A673 (cell line): ENCODE data around the gene ANKRD13B. TPM values are rescaled to one million over a fixed set of nuclear protein-coding genes. Genes with fewer than 3 reads are reported as not detected.

ENCODE experiments used
- BruUV-seq: library from RNA; stranded (reverse); fragments of 400-500 nt; replicated peaks from 2 replicates; lab custom pipeline; 2021; lab: Mats Ljungman, UMichigan
- CTCF ChIA-PET: fragments of 300-600 bp; sonication (Branson Sonifier 250); formaldehyde crosslinking; loops from one replicate; lab custom pipeline; 2022; ENCODE audit warnings: antibody characterized with exemption; lab: Charles Lee
- POLR2A ChIA-PET: fragments of 300-600 bp; sonication (Branson Sonifier 250); formaldehyde crosslinking; loops from one replicate; lab custom pipeline; 2022; ENCODE audit warnings: antibody characterized with exemption; ENCODE audit not compliant: low non-redundant PET; lab: Charles Lee
- DNase-seq: peaks from one replicate; pipeline ENCODE4 v3.0.0-alpha.2; 2015; ENCODE audit warnings: low spot score
- H3K27ac ChIP-seq: fragments of 200-600 bp; sonication (generic); 2 replicates; pipeline ENCODE4 v1.5.1; 2016; ENCODE audit warnings: mixed run types, low read depth, mild to moderate bottlenecking, mixed read lengths, antibody characterized with exemption, low read length; ENCODE audit not compliant: poor library complexity, severe bottlenecking
- H3K27me3 ChIP-seq: fragments of 200-600 bp; sonication (generic); replicated peaks from 2 replicates; pipeline ENCODE4 v1.6.1; 2017; ENCODE audit warnings: mixed run types, low read depth, mild to moderate bottlenecking, mixed read lengths, antibody characterized with exemption, low read length; ENCODE audit not compliant: insufficient read depth, poor library complexity
- H3K36me3 ChIP-seq: fragments of 200-600 bp; sonication (generic); 2 replicates; pipeline ENCODE4 v1.6.1; 2016; ENCODE audit warnings: mixed run types, mild to moderate bottlenecking, mixed read lengths, antibody characterized with exemption, low read length; ENCODE audit not compliant: insufficient read depth, poor library complexity, severe bottlenecking
- H3K4me1 ChIP-seq: fragments of 200-600 bp; sonication (generic); 2 replicates; pipeline ENCODE4 v1.6.1; 2017; ENCODE audit warnings: mixed run types, mild to moderate bottlenecking, mixed read lengths, antibody characterized with exemption, low read length; ENCODE audit not compliant: insufficient read depth, poor library complexity, severe bottlenecking
- H3K4me3 ChIP-seq: fragments of 200-600 bp; sonication (generic); 2 replicates; pipeline ENCODE4 v1.5.1; 2016; ENCODE audit warnings: low read depth, mixed run types, mild to moderate bottlenecking, mixed read lengths, low read length; ENCODE audit not compliant: poor library complexity, severe bottlenecking
- H3K9me3 ChIP-seq: fragments of 200-600 bp; sonication (generic); 2 replicates; pipeline ENCODE4 v1.6.1; 2016; ENCODE audit warnings: mixed run types, low read depth, mild to moderate bottlenecking, mixed read lengths, antibody characterized with exemption, low read length; ENCODE audit not compliant: poor library complexity, severe bottlenecking
- EZH2 ChIP-seq: fragments of 200-600 bp; sonication (generic); IDR thresholded peaks from 2 replicates; pipeline ENCODE4 v1.6.1; 2017; ENCODE audit warnings: borderline replicate concordance, low read depth, mild to moderate bottlenecking, mixed read lengths, antibody characterized with exemption, low read length; ENCODE audit not compliant: poor library complexity, severe bottlenecking
- intact Hi-C: fragments of 100-400 bp; cut with micrococcal nuclease; formaldehyde crosslinking; loops from one replicate; pipeline ENCODE4 v1.10.0; 2022; ENCODE audit not compliant: unreplicated experiment
- total RNA-seq: library from RNA; stranded (reverse); gene quantifications from 2 replicates; pipeline ENCODE4 v1.2.3, GENCODE V29; 2021
- TF ChIP-seq, protein P1 (sequence below): fragments of 300-800, 200-600 bp; sonication (generic); conservative IDR thresholded peaks from 2 replicates; pipeline ENCODE4 v1.5.1; 2017; ENCODE audit warnings: low read depth, mild to moderate bottlenecking, antibody characterized with exemption, low read length, moderate library complexity, mixed read lengths

ANKRD13B gene
- total RNA-seq, 1 experiment from 2014 or later: 81.5 TPM

DNA sequence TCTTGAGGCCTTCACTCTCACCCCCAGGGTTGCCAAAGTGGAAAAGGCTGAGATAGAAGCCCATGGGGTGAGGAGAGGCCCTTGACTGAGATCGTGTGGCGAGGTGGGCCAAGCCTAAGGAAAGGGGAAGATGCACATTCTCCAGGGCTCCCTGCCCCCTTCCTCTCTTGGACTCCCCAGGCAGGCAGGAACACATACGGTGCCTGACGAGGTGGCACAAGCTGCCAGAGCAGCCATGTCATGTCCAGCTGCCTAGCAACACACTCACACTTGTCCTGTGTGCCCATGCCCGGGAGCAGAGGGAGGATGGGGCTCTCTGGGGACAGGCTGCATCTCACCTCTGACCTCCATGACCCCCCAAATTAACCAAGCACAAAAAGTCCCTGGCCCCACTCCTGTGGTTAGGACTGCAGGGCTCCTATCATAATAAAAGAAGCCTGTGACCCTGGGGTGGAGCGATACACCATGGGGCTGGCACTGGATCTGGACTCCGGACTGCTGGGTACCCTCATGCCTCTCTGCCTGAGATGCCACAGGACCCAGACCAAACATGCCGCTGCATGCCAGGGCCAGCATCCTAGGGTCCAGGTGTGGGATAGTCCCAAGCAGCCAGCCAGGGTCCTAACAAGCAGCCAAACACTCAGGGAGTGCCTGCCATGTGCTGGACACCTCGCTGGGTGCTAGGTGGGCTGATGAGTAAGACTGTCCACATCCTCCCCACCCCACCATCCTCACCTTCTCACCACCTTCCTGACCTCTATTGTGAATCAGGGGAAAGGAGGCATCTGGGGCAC, 6.1 kb upstream of the ANKRD13B start:
- H3K36me3 ChIP-seq: peaks cover 20% of the 10 kb centered on the region
- TF ChIP-seq, protein P1, sequence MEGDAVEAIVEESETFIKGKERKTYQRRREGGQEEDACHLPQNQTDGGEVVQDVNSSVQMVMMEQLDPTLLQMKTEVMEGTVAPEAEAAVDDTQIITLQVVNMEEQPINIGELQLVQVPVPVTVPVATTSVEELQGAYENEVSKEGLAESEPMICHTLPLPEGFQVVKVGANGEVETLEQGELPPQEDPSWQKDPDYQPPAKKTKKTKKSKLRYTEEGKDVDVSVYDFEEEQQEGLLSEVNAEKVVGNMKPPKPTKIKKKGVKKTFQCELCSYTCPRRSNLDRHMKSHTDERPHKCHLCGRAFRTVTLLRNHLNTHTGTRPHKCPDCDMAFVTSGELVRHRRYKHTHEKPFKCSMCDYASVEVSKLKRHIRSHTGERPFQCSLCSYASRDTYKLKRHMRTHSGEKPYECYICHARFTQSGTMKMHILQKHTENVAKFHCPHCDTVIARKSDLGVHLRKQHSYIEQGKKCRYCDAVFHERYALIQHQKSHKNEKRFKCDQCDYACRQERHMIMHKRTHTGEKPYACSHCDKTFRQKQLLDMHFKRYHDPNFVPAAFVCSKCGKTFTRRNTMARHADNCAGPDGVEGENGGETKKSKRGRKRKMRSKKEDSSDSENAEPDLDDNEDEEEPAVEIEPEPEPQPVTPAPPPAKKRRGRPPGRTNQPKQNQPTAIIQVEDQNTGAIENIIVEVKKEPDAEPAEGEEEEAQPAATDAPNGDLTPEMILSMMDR: no peak
- no peak for TF ChIP-seq EZH2
- no peak for DNase-seq
- peak overlapping the region; percentile 83 for H3K27ac ChIP-seq
- no peaks in the 10 kb centered on the region for H3K27me3 ChIP-seq
- no TSS peak for BruUV-seq
- CTCF ChIA-PET: interaction anchor here (0.6 kb wide), 1 partner anchor 221 kb away, joined by 3 read pairs; no protein-coding TSS in a partner anchor
- POLR2A ChIA-PET: no interaction called here
- H3K4me3 ChIP-seq: peak overlapping the region; percentile 97
- H3K4me1 ChIP-seq: peaks cover 55% of the 10 kb centered on the region
- no peaks in the 10 kb centered on the region for H3K9me3 ChIP-seq
- intact Hi-C loops: no loop called here

DNA sequence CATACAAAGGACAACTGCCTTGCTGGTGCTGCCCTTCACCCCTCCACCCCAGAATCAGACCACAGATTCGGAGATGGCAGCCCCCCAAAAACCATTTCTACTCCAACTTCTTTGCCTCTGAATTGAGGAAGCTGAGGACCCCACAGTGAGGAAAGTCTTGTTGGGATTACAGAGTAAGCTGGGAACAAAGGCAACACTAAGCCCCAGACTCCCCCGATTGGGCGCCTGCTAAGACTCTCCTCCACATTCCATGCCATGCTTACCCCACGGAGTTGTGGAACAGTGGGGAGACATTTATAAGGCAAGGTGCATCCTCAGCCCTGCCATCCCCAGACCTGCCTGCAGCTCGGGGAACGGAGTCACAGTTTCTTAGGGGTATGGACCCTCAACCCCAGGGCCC, 5.3 kb upstream of the ANKRD13B start:
- DNase-seq: no peak
- Histone ChIP-seq H3K4me1 (peaks cover 62% of the 10 kb centered on the region), H3K4me3 (peak overlapping the region; percentile 97), H3K27me3 (no peaks in the 10 kb centered on the region), H3K27ac (peak overlapping the region; percentile 83), H3K36me3 (peaks cover 13% of the 10 kb centered on the region), H3K9me3 (no peaks in the 10 kb centered on the region)
- ChIA-PET CTCF (interaction anchor here (0.6 kb wide), 1 partner anchor 220 kb away, joined by 3 read pairs; no protein-coding TSS in a partner anchor), POLR2A (no interaction called here)
- TF ChIP-seq, protein P1: no peak
- TF ChIP-seq EZH2: no peak
- BruUV-seq: no TSS peak
- intact Hi-C loops: no loop called here

DNA sequence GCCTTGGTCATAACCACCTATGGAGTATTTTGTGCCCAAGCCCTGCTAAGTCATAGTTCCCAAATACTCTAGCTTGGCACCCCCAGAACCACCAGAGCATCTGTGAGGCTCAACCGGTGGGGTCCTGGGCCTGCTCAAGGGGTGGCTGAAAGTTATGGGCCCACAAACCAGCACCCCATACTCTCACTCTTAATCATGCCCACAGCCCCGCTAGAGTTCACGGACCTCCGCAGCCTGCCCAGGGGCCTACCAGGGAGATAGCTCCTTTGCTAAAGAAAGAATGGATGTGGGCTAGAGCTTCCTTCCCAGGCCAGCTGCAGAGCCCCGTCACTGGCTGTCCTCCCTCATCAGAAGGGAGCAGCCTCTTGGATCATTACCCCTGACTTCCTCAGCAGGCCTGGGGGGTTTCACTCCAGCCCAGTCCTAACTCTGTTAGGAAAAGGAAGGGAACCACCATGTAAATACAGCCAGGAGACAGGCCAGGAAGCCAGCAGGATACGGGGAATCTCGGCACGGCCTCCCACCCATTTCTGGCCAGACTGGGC, 4.8 kb upstream of the ANKRD13B start:
- BruUV-seq: no TSS peak
- no peak for DNase-seq
- ChIA-PET POLR2A (no interaction called here), CTCF (interaction anchor here (0.6 to 1.4 kb wide), 2 partner anchors 10 to 29 kb away, joined by 3 read pairs; no protein-coding TSS in a partner anchor)
- Histone ChIP-seq H3K9me3 (no peaks in the 10 kb centered on the region), H3K27ac (peak overlapping the region; percentile 83), H3K4me1 (peaks cover 64% of the 10 kb centered on the region), H3K4me3 (peak overlapping the region; percentile 97), H3K36me3 (peaks cover 8% of the 10 kb centered on the region), H3K27me3 (no peaks in the 10 kb centered on the region)
- TF ChIP-seq, protein P1: no peak
- TF ChIP-seq EZH2: no peak
- intact Hi-C loops: no loop called here
